Stomach (tissue), 9 donors: ENCODE results near the gene CIRBP. TPM values are rescaled to one million over a fixed set of nuclear protein-coding genes. Genes with fewer than 3 reads are reported as not detected.

Experiments
- DNase-seq, 2 donors: peaks; one replicate each; pipeline versions ENCODE4 v3.0.0 to v3.0.0-alpha.2; 2013 to 2019
- H3K27ac ChIP-seq, 5 donors: fragments of 200-600 bp in 4 of 5; sonication (generic) in 4 of 5; one replicate each; pipeline ENCODE4 v1.5.1; 2013 to 2019; ENCODE audit warnings: mild to moderate bottlenecking in 1 of 5, moderate library complexity in 1 of 5
- H3K27me3 ChIP-seq, 3 donors: fragments of 200-600 bp; sonication (generic); one replicate each; pipeline ENCODE4 v1.5.1; 2017 to 2019; ENCODE audit warnings: mixed run types in 1 of 3
- H3K36me3 ChIP-seq, 4 donors: fragments of 200-600 bp; sonication (generic); 1 replicate in 3 of 4; 2 replicates in 1 of 4; pipeline ENCODE4 v1.5.1; 2016 to 2019
- H3K4me1 ChIP-seq, 4 donors: fragments of 200-600 bp; sonication (generic); one replicate each; pipeline ENCODE4 v1.5.1; 2016 to 2019
- H3K4me3 ChIP-seq, 4 donors: fragments of 200-600 bp; sonication (generic) in 3 of 4; one replicate each; pipeline ENCODE4 v1.5.1; 2016 to 2019; ENCODE audit warnings: mild to moderate bottlenecking in 1 of 4
- H3K9me3 ChIP-seq, 4 donors: fragments of 200-600 bp; sonication (generic); one replicate each; pipeline ENCODE4 v1.5.1; 2016 to 2019
- EP300 ChIP-seq: sonication (generic); formaldehyde crosslinking; IDR thresholded peaks from one replicate; pipeline ENCODE4 v1.6.1; 2017; ENCODE audit warnings: antibody characterized with exemption
- POLR2A ChIP-seq, 4 donors: fragments of 450-650 bp; IDR thresholded peaks; one replicate each; pipeline ENCODE4 v1.6.1; 2016; ENCODE audit warnings: antibody characterized with exemption in 4 of 4, control low read depth in 2 of 4, mild to moderate bottlenecking in 1 of 4, moderate library complexity in 1 of 4
- POLR2AphosphoS5 ChIP-seq, 3 donors: sonication (generic); formaldehyde crosslinking; IDR thresholded peaks; one replicate each; pipeline ENCODE4 v1.6.1; 2016; ENCODE audit warnings: antibody characterized with exemption in 3 of 3
- WGBS, 5 donors: extraction: QIAGEN DNeasy Blood & Tissue Kit in 3 of 5; methylation state at CpG; one replicate each; pipeline versions ENCODE4 v1.1.5 to v1.1.7; 2013 to 2018; 5-methylcytosine and 5-hydroxymethylcytosine counted together
- intact Hi-C: fragments of 100-400 bp; cut with DNase I; formaldehyde crosslinking; loops from one replicate; pipeline ENCODE4 v1.15.1; 2023; ENCODE audit warnings: low total_unique reads
- polyA plus RNA-seq, 3 donors: library from polyadenylated mRNA; stranded (reverse); fragments of 200-250 nt; gene quantifications; one replicate each; pipeline ENCODE4 v1.2.3, GENCODE V29; 2013
- total RNA-seq, 5 donors: library from RNA; depleted of rRNA; stranded (reverse); fragments of >200 nt; gene quantifications; one replicate each; pipeline versions ENCODE4 v1.1.0 to v1.2.3, GENCODE V29; 2014 to 2016
- TF ChIP-seq, protein P1 (sequence below), 7 experiments: fragments of 450-650 bp in 4 of 7; fragments of 200-600 bp in 3 of 7; sonication (generic) in 3 of 7; IDR thresholded peaks; one replicate each; pipeline ENCODE4 v1.5.1; 2016 to 2019; ENCODE audit warnings: antibody characterized with exemption in 7 of 7, control low read depth in 2 of 7, mild to moderate bottlenecking in 1 of 7
- donor health status: healthy with polysubstance abuse.
- donor health status: Bipolar disorder and iron deficiency.
- donor health status: healthy.

The CIRBP gene
- total and polyA plus RNA-seq, 8 donors, result 250 to 686 (median 356) TPM

DNA sequence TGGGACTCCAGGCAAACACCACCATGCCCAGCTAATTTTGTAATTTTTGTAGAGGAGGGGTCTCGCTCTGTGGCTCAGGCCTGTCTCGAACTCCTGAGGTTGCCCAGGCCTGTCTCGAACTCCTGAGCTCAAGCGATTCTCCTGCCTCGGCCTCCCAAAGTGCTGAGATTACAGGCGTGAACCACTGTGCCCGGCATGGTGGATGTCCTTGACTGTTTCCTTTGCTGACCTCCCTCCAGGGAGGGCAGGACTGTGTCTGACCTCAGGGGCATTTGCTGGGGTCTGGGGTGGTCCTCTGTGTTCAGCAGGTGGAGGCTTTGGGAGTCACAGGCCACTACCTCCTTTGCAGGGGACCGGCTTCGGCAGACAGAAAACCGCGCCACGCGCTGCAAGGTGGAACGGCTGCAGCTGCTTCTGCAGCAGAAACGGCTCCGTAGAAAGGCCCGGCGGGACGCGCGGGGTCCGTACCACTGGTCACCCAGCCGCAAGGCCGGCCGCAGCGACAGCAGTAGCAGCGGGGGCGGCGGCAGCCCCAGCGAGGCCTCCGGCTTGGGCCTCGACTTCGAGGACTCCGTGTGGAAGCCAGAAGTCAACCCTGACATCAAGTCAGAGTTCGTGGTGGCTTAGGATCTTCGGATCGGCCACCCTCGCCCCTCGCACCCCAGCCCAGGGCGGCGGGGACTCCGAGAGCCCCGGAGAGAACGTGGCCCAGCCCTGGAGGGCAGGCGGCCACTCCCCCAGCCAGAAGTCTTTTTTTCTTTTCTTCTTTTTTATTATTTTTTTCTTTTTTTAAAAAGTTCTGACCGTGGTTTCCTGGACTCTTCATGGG lies 12.3 kb upstream of the CIRBP start:
- H3K4me1 ChIP-seq, result peaks cover 83 to 95% (median 92%) of the 10 kb centered on the region in 4 donors
- H3K36me3 ChIP-seq, result peaks cover 46 to 53% (median 50%) of the 10 kb centered on the region in 4 donors

DNA sequence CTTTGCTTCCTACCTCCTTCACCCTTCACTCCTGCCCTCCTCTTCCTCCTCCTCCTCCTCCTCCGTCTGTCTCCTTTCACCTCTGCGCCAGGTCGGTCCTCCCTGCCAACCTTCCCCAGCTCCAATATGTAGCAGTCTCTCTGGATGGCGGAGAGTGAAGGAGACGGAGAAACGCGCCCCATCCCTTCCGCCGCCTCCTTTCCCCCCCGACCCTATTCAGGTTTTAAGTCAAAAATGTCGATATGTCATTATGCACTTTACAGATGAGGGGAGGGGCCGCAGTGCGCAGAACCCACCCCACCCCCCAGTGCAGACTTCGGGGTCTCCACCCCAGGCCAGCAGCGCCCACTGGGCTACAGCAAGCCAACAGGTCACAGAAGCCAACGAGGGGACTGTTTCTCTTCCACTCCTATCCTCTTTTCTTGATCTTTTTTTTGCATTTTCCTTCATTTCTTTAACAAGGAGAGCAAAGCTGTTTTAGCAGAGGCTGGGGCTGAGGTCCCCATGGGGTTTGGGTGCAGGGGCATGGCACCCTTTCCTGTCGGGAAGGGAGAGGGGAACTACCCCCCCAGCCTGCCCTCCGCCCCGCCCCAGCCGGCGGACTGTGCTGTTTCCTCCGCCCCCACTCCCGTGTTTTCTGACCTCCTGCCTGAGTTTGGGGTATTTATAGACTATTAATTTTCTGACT lies 11.5 kb upstream of the CIRBP start:
- Histone ChIP-seq H3K4me1 (peaks cover 85 to 97% (median 94%) of the 10 kb centered on the region in 4 donors), H3K9me3 (no peaks in the 10 kb centered on the region), H3K27ac (peak overlapping the region; percentile 35 to 100 (median 100)), H3K4me3 (peak overlapping the region in 2 of 4 donors; percentile 26 to 69), H3K27me3 (no peaks in the 10 kb centered on the region), H3K36me3 (peaks cover 45 to 50% (median 48%) of the 10 kb centered on the region in 4 donors)
- no peak for DNase-seq
- WGBS, 5 donors, result 64 to 67% (median 66%) methylated on average over 23 of the region's 23 CpGs
- intact Hi-C loops, result no loop called here
- TF ChIP-seq EP300 (no peak), POLR2AphosphoS5 (IDR thresholded peaks at IDR 0.05) (no peak), POLR2A (IDR thresholded peaks at IDR 0.05) (no peak)
- TF ChIP-seq, protein P1, sequence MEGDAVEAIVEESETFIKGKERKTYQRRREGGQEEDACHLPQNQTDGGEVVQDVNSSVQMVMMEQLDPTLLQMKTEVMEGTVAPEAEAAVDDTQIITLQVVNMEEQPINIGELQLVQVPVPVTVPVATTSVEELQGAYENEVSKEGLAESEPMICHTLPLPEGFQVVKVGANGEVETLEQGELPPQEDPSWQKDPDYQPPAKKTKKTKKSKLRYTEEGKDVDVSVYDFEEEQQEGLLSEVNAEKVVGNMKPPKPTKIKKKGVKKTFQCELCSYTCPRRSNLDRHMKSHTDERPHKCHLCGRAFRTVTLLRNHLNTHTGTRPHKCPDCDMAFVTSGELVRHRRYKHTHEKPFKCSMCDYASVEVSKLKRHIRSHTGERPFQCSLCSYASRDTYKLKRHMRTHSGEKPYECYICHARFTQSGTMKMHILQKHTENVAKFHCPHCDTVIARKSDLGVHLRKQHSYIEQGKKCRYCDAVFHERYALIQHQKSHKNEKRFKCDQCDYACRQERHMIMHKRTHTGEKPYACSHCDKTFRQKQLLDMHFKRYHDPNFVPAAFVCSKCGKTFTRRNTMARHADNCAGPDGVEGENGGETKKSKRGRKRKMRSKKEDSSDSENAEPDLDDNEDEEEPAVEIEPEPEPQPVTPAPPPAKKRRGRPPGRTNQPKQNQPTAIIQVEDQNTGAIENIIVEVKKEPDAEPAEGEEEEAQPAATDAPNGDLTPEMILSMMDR (IDR thresholded peaks at IDR 0.05), result no peak

More for the DNA sequence above, 12.3 kb upstream of the CIRBP start:
- TF ChIP-seq POLR2AphosphoS5 (IDR thresholded peaks at IDR 0.05) (peak in 1 of 3 donors; percentile 25), POLR2A (IDR thresholded peaks at IDR 0.05) (no peak), EP300 (no peak)
- TF ChIP-seq, protein P1 (IDR thresholded peaks at IDR 0.05), result no peak
- Histone ChIP-seq H3K9me3 (no peaks in the 10 kb centered on the region), H3K27me3 (no peaks in the 10 kb centered on the region), H3K27ac (peak overlapping the region; percentile 41 to 100 (median 100)), H3K4me3 (no peak overlapping the region)
- DNase-seq, result no peak
- intact Hi-C loops, result no loop called here
- WGBS, 5 donors, result 82 to 85% (median 85%) methylated on average over 40 to 46 of the region's 46 CpGs

DNA sequence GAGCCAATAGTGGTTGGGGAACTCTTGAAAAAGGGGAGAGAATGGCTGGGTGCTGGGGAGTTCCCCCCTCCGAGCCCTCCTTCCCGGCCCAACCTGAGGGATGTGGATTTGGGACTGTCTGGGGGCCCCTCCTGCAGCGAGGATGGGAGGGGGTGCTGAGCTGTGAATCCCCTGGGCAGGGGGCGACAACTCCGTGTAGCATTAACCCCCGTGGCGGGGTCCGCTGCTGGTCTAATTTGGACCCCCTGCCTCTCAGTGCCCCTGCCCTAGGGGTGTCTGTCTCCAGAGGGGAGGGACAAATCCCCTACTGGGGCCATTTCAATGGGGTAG lies 11.0 kb upstream of the CIRBP start:
- Histone ChIP-seq H3K36me3 (peaks cover 45 to 50% (median 48%) of the 10 kb centered on the region in 4 donors), H3K4me3 (peak overlapping the region in 2 of 4 donors; percentile 26 to 69), H3K9me3 (no peaks in the 10 kb centered on the region), H3K27ac (peak overlapping the region; percentile 35 to 100 (median 100)), H3K4me1 (peaks cover 85 to 97% (median 96%) of the 10 kb centered on the region in 4 donors), H3K27me3 (no peaks in the 10 kb centered on the region)
- DNase-seq, result no peak
- TF ChIP-seq EP300 (no peak), POLR2AphosphoS5 (IDR thresholded peaks at IDR 0.05) (no peak), POLR2A (IDR thresholded peaks at IDR 0.05) (no peak)
- TF ChIP-seq, protein P1 (IDR thresholded peaks at IDR 0.05), result no peak
- 65 to 80% (median 76%) methylated on average over 8 of the region's 8 CpGs for WGBS, 5 donors
- intact Hi-C loops, result no loop called here

DNA sequence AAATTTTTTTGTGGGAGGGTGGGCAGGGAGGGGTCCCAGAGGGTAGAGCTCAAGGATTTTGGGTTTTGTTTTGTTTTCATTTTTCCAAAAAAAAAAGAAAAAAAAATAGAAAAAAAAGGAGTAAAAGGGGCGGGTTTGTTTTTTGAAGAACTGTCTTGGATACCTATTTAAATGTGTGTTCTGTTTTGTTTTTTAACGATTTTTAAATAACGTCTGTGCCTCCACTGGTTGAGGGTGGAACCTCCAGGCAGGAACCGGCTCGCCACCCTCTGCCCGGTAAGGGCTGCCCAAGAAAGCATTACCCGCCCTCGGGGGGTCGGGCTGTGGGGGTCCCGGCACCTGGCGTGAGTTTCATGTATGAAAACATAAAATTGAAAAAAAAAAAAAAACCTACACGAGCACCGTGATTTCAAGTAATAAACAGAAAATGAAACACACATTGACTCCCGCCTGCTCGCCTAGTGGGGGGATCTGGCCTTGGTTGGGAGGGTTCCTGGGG lies 10.4 kb upstream of the CIRBP start:
- 18 to 25% (median 24%) methylated on average over 15 of the region's 15 CpGs for WGBS, 5 donors
- Histone ChIP-seq H3K4me3 (peak overlapping the region; percentile 15 to 69 (median 22)), H3K9me3 (no peaks in the 10 kb centered on the region), H3K27me3 (no peaks in the 10 kb centered on the region), H3K27ac (peak overlapping the region; percentile 93 to 100 (median 100)), H3K4me1 (peaks cover 81 to 97% (median 95%) of the 10 kb centered on the region in 4 donors), H3K36me3 (peaks cover 45 to 48% (median 47%) of the 10 kb centered on the region in 4 donors)
- intact Hi-C loops, result no loop called here
- DNase-seq, result peak in 1 of 2 donors; percentile 45
- TF ChIP-seq, protein P1 (IDR thresholded peaks at IDR 0.05), result no peak
- TF ChIP-seq EP300, result no peak
- no peak for TF ChIP-seq POLR2A (IDR thresholded peaks at IDR 0.05)
- no peak for TF ChIP-seq POLR2AphosphoS5 (IDR thresholded peaks at IDR 0.05)
